T1000 (cell line): ENCODE measurements around the gene KCNMA1.

Source experiments
- DNase-seq: peaks from one replicate; lab custom pipeline; 2025; ENCODE audit warnings: mixed read lengths; lab: John Stamatoyannopoulos, UW

Gene KCNMA1

GRCh38 chr10:76830218-76830617 is 807.4 kb downstream of the KCNMA1 start:
- DNase-seq: no peak

DNA sequence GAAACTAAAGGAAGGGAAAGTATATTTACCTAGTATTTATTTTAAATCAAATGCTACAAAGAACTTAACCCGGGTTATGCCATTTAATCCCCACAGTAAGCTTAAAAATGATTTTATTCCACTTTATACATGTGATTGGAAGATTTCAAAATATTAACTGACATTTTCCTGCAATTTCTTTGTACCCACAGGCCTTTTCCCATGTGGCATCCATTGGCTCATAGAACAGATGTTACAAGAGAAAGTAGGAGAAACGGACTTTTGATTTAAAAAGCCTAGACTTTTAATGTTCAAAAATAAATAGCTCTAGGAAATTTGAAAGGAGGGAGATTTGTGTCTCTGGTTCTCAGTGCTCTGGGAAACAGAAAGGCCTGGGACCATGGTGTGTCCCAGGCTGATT is 807.9 kb downstream of the KCNMA1 start:
- no peak for DNase-seq
